GM19438 (cell line): ENCODE measurements around the gene IL10RA.

ENCODE experiments used
- ATAC-seq: cut with Tn5 transposase; IDR thresholded peaks from one replicate; pipeline ENCODE4 v1.9.1; 2021; ENCODE audit warnings: low read depth; ENCODE audit not compliant: unreplicated experiment

Gene IL10RA

GRCh38 chr11:118042796-118043195, 56.6 kb downstream of the IL10RA start:
- no peak for ATAC-seq

- no peak for ATAC-seq
Measured at GRCh38 chr11:118045191-118045590, 59.0 kb downstream of the IL10RA start.

- no peak for ATAC-seq
Measured at GRCh38 chr11:118046051-118046963, 60.1 kb downstream of the IL10RA start.

- no peak for ATAC-seq
Measured at GRCh38 chr11:118046964-118047700, 60.9 kb downstream of the IL10RA start.

GRCh38 chr11:118047749-118048148, 61.6 kb downstream of the IL10RA start:
- ATAC-seq, result no peak

GRCh38 chr11:118048472-118049370, 62.5 kb downstream of the IL10RA start:
- ATAC-seq, result no peak

- no peak for ATAC-seq
Measured at GRCh38 chr11:118049771-118050170, 63.6 kb downstream of the IL10RA start.

GRCh38 chr11:118050208-118050891, 64.2 kb downstream of the IL10RA start:
- ATAC-seq, result no peak
